WTC11 (cell line): Measurements from ENCODE around the gene PPP4R4.

Experiments used
- AFF4 ChIP-seq: sonication (generic); formaldehyde crosslinking; IDR thresholded peaks from 2 replicates; pipeline ENCODE4 v1.8.1; 2023; ENCODE audit warnings: mild to moderate bottlenecking, missing genetic modification reagents, borderline replicate concordance
- ETV6 ChIP-seq: sonication (generic); formaldehyde crosslinking; IDR thresholded peaks from 2 replicates; pipeline ENCODE4 v1.8.1; 2022; ENCODE audit warnings: mild to moderate bottlenecking, missing genetic modification reagents
- NR1H2 ChIP-seq: sonication (generic); formaldehyde crosslinking; IDR thresholded peaks from 2 replicates; pipeline ENCODE4 v1.9.0; 2021; ENCODE audit warnings: mild to moderate bottlenecking, moderate library complexity, missing genetic modification reagents
- NR3C1 ChIP-seq: sonication (generic); formaldehyde crosslinking; conservative IDR thresholded peaks from 2 replicates; pipeline ENCODE4 v1.8.1; 2023; ENCODE audit warnings: low read depth, mild to moderate bottlenecking, missing genetic modification reagents
- TEAD1 ChIP-seq: sonication (generic); formaldehyde crosslinking; IDR thresholded peaks from 2 replicates; pipeline ENCODE4 v1.8.0; 2022; ENCODE audit warnings: mild to moderate bottlenecking, missing genetic modification reagents
- ZNF416 ChIP-seq: fragments of 250-450 bp; sonication (Bioruptor Pico); IDR thresholded peaks from 2 replicates; pipeline ENCODE4 v1.9.0; 2021; ENCODE audit warnings: mild to moderate bottlenecking, inconsistent platforms
- TF ChIP-seq, protein P1 (sequence below): fragments of 200-600 bp; IDR thresholded peaks from 2 replicates; pipeline ENCODE4 v1.8.0; 2022; ENCODE audit warnings: antibody characterized with exemption

- TF ChIP-seq AFF4 (CRISPR knock-in tag) (no peak), ZNF416 (no peak), TEAD1 (no peak), NR3C1 (no peak), NR1H2 (no peak), ETV6 (no peak)
- TF ChIP-seq, protein P1, sequence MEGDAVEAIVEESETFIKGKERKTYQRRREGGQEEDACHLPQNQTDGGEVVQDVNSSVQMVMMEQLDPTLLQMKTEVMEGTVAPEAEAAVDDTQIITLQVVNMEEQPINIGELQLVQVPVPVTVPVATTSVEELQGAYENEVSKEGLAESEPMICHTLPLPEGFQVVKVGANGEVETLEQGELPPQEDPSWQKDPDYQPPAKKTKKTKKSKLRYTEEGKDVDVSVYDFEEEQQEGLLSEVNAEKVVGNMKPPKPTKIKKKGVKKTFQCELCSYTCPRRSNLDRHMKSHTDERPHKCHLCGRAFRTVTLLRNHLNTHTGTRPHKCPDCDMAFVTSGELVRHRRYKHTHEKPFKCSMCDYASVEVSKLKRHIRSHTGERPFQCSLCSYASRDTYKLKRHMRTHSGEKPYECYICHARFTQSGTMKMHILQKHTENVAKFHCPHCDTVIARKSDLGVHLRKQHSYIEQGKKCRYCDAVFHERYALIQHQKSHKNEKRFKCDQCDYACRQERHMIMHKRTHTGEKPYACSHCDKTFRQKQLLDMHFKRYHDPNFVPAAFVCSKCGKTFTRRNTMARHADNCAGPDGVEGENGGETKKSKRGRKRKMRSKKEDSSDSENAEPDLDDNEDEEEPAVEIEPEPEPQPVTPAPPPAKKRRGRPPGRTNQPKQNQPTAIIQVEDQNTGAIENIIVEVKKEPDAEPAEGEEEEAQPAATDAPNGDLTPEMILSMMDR = no peak
Measured at GRCh38 chr14:94213741-94214140, 39.6 kb downstream of the PPP4R4 start.
